OCI-LY7 (cell line): Measurements from ENCODE around the gene ADPRS. TPM values are rescaled to one million over a fixed set of nuclear protein-coding genes. Genes with fewer than 3 reads are reported as not detected.

Source experiments
- BruUV-seq: library from RNA; stranded (reverse); fragments of 400-500 nt; replicated peaks from 2 replicates; lab custom pipeline; 2021; lab: Mats Ljungman, UMichigan
- CTCF ChIA-PET: fragments of 300-600 bp; sonication (Branson Sonifier 250); formaldehyde crosslinking; loops from one replicate; lab custom pipeline; 2022; ENCODE audit warnings: antibody characterized with exemption; ENCODE audit not compliant: unreplicated experiment; lab: Charles Lee
- POLR2A ChIA-PET: fragments of 300-600 bp; sonication (Branson Sonifier 250); formaldehyde crosslinking; loops from one replicate; lab custom pipeline; 2022; ENCODE audit warnings: antibody characterized with exemption; lab: Charles Lee
- DNase-seq: peaks from one replicate; pipeline ENCODE4 v3.0.0-alpha.2; 2015; ENCODE audit warnings: low spot score
- H2AFZ ChIP-seq: fragments of 200-600 bp; sonication (generic), shearing (Covaris generic); 2 replicates; pipeline ENCODE4 v1.6.1; 2014; ENCODE audit warnings: mild to moderate bottlenecking, antibody characterized with exemption, low read length, moderate library complexity
- H3K27ac ChIP-seq: fragments of 200-600 bp; sonication (generic); 2 replicates; pipeline ENCODE4 v1.5.1; 2014; ENCODE audit warnings: mixed run types, low read depth, mild to moderate bottlenecking, moderate library complexity, low read length, inconsistent platforms; ENCODE audit not compliant: poor library complexity, severe bottlenecking
- H3K36me3 ChIP-seq: fragments of 200-600 bp; sonication (generic); 2 replicates; pipeline ENCODE4 v1.6.1; 2014; ENCODE audit warnings: mild to moderate bottlenecking, antibody characterized with exemption, low read length, moderate library complexity, mixed read lengths; ENCODE audit not compliant: insufficient read depth
- H3K4me1 ChIP-seq: fragments of 200-600 bp; sonication (generic); 2 replicates; pipeline ENCODE4 v1.5.1; 2014; ENCODE audit warnings: mild to moderate bottlenecking, low read length; ENCODE audit not compliant: insufficient read depth, poor library complexity, severe bottlenecking
- H3K4me2 ChIP-seq: fragments of 200-600 bp; sonication (generic); 2 replicates; pipeline ENCODE4 v1.6.1; 2014; ENCODE audit warnings: mild to moderate bottlenecking, low read length
- H3K4me3 ChIP-seq: fragments of 200-600 bp; sonication (generic); 2 replicates; pipeline ENCODE4 v1.5.1; 2014; ENCODE audit warnings: mild to moderate bottlenecking, low read depth, low read length; ENCODE audit not compliant: poor library complexity, severe bottlenecking
- H3K79me2 ChIP-seq: fragments of 200-600 bp; sonication (generic); 2 replicates; pipeline ENCODE4 v1.6.1; 2016; ENCODE audit warnings: low read depth, mild to moderate bottlenecking, low read length, moderate library complexity, mixed read lengths; ENCODE audit not compliant: insufficient read depth
- H3K9me2 ChIP-seq: fragments of 200-600 bp; sonication (generic); 2 replicates; pipeline ENCODE4 v1.6.1; 2016; ENCODE audit warnings: mild to moderate bottlenecking, low read length, mixed read lengths; ENCODE audit not compliant: insufficient read depth
- H3K9me3 ChIP-seq: fragments of 200-600 bp; sonication (generic); 2 replicates; pipeline ENCODE4 v1.6.1; 2014; ENCODE audit warnings: mild to moderate bottlenecking, mixed run types, low read length, mixed read lengths
- H4K20me1 ChIP-seq: fragments of 200-600 bp; sonication (generic); 2 replicates; pipeline ENCODE4 v1.6.1; 2014; ENCODE audit warnings: mild to moderate bottlenecking, antibody characterized with exemption, low read length, moderate library complexity, mixed read lengths; ENCODE audit not compliant: insufficient read depth
- CTCF ChIP-seq: fragments of 200-600 bp; sonication (generic); conservative IDR thresholded peaks from 2 replicates; pipeline ENCODE4 v1.5.1; 2014; ENCODE audit warnings: mild to moderate bottlenecking, antibody characterized with exemption, low read length, moderate library complexity, mixed read lengths
- EZH2phosphoT487 ChIP-seq: fragments of 200-600 bp; sonication (generic); IDR thresholded peaks from 2 replicates; pipeline ENCODE4 v1.6.1; 2018; ENCODE audit warnings: low read depth, borderline replicate concordance, mild to moderate bottlenecking, mixed run types, antibody characterized with exemption, low read length, moderate library complexity, mixed read lengths
- intact Hi-C: fragments of 100-400 bp; cut with micrococcal nuclease; formaldehyde crosslinking; loops from one replicate; pipeline ENCODE4 v1.10.0; 2022; ENCODE audit not compliant: unreplicated experiment
- total RNA-seq, 2 experiments: library from RNA; depleted of rRNA in 1 of 2; stranded (reverse); fragments of >200 nt in 1 of 2; shearing (Covaris generic) in 1 of 2; gene quantifications; 2 replicates each; pipeline ENCODE4 v1.2.3, GENCODE V29; 2014 to 2022

Gene ADPRS
- total RNA-seq, 2 experiments from 2014 or later = 29.3 to 42.3 TPM

GRCh38 chr1:36086529-36087232 lies 2.0 kb upstream of the ADPRS start:
- POLR2A ChIA-PET = interaction anchor here (0.6 to 1.7 kb wide), 2 partner anchors 14 to 207 kb away, joined by 4 to 5 read pairs; no protein-coding TSS in a partner anchor
- intact Hi-C loops = loop anchor here (5.0 kb wide), 1 partner anchor 204 kb away; the partner anchor contains the start of gene AGO1
- DNase-seq = no peak
- no peak overlapping the region for H3K27ac ChIP-seq
- H3K36me3 ChIP-seq = peaks cover 8% of the 10 kb centered on the region; the same call in 1 of the 2 replicates
- H3K4me1 ChIP-seq = peaks cover 16% of the 10 kb centered on the region
- no peak overlapping the region for H2AFZ ChIP-seq
- H3K4me3 ChIP-seq = no peak overlapping the region
- CTCF ChIA-PET = interaction anchor here (0.6 kb wide), 2 partner anchors 236 to 304 kb away, joined by 3 read pairs; no protein-coding TSS in a partner anchor
- no peaks in the 10 kb centered on the region for H3K9me3 ChIP-seq
- H4K20me1 ChIP-seq = peaks cover 6% of the 10 kb centered on the region; the same call in 1 of the 2 replicates
- H3K79me2 ChIP-seq = peaks cover 18% of the 10 kb centered on the region
- H3K4me2 ChIP-seq = no peak overlapping the region
- no TSS peak for BruUV-seq
- no peaks in the 10 kb centered on the region for H3K9me2 ChIP-seq
- TF ChIP-seq CTCF (no peak), EZH2phosphoT487 (no peak)

- H3K4me2 ChIP-seq = no peak overlapping the region
- peaks cover 16% of the 10 kb centered on the region for H3K4me1 ChIP-seq
- POLR2A ChIA-PET = interaction anchor here (1.7 kb wide), 1 partner anchor 15 kb away, joined by 4 read pairs; no protein-coding TSS in a partner anchor
These were observed 1.2 kb upstream of the ADPRS start for GRCh38 chr1:36087233-36088123.

More at GRCh38 chr1:36087233-36088123, 1.2 kb upstream of the ADPRS start:
- peaks cover 18% of the 10 kb centered on the region for H3K79me2 ChIP-seq
- H3K9me3 ChIP-seq = no peaks in the 10 kb centered on the region
- BruUV-seq = no TSS peak
- H4K20me1 ChIP-seq = peaks cover 6% of the 10 kb centered on the region; the same call in 1 of the 2 replicates
- H3K4me3 ChIP-seq = no peak overlapping the region
- no peaks in the 10 kb centered on the region for H3K9me2 ChIP-seq
- DNase-seq = no peak
- intact Hi-C loops = loop anchor here (2.0 to 5.0 kb wide), 2 partner anchors 157 to 205 kb away; partner anchors contain the start of genes AGO1 and AGO3
- no peak overlapping the region for H3K27ac ChIP-seq
- TF ChIP-seq CTCF (no peak), EZH2phosphoT487 (no peak)
- CTCF ChIA-PET = interaction anchor here (0.6 kb wide), 1 partner anchor 303 kb away, joined by 3 read pairs; no protein-coding TSS in a partner anchor
- peaks cover 16% of the 10 kb centered on the region for H3K36me3 ChIP-seq
- H2AFZ ChIP-seq = peak overlapping the region; percentile 99; the same call in 1 of the 2 replicates
